Measurements from ENCODE around the gene SORT1.

DNA sequence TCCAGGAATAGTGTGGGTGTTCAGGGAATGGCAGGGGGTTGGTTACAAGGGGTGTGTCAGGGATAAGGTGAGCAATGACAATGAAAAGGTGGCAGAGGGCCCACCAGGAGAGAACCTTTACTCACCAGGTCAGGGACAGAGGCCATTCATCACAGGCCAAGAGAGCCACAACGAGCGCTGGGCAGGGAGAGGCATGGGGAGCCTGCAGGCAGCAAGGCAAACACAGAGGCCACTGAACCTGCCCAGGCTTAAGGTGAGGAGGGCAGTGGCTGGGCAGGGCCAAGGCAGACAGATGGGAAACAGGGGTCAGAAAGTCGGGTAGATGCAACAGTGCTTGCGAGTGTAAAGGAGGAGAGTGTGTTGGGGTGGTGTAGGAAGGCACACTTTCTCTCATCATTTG is 62.6 kb downstream of the SORT1 start:
- no peak for TF ChIP-seq CTCF (conservative IDR thresholded peaks at IDR 0.05; ENCODE audit: low read depth, low read length)
- TF ChIP-seq EZH2 (IDR thresholded peaks at IDR 0.05; ENCODE audit: borderline replicate concordance, low read depth, low read length, poor library complexity, severe bottlenecking) = no peak

All from A673 (cell line).